Anterior cingulate cortex (tissue), 58 donors: ENCODE measurements around the gene RDH12.
"Not testable (repeated sequence)": the region's sequence is repeated elsewhere in the genome, so short reads cannot be mapped to it uniquely, and the experiment has no call there.

Experiments used
- DNase-seq, 58 donors: peaks; one replicate each; lab custom pipeline; 2025; lab: John Stamatoyannopoulos, UW

Gene RDH12

GRCh38 chr14:67703997-67704396 lies 2.3 kb downstream of the RDH12 start:
- DNase-seq: no peak

GRCh38 chr14:67704484-67705089 lies 2.9 kb downstream of the RDH12 start:
- DNase-seq: peak in 27 of 58 donors; percentile 2 to 85 (median 15)

DNA sequence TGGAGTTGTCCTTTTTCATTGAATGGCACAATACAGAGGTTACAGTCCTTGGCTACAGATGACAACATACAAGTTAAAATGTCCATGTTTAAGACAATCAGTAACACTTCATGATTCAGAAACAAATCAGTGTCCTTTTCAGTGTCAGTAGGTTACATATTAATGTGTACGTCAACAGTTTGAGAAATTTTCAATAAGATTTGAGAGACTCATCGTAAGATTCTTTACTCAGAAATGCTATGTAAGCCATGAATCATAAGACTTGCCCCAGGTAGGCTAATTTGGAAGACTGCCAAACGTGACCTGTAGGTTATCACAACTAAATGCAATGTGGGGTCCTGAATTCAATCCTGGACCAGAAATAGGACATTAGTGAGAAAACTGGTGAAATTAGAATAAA lies 3.5 kb downstream of the RDH12 start:
- no peak for DNase-seq

DNA sequence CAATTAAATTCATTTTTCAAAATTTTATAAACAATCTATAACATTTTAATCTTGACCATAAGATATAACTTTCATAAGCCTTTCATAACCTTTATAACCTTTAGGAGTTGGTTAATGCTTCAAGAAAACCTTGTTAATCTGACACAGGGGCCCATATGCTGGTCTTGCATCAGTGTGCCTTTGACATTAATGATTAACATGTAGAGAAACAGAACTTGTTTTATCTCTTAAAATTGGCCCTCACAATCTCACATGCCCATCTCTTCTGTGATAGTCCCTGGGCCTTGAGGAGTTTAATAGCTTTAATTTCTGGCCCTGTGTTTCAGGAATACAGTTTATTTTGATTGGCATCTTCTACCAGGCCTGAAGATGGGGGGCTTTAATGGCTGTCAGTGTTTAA lies 7.7 kb downstream of the RDH12 start:
- DNase-seq: not testable (repeated sequence)

GRCh38 chr14:67709796-67710195 lies 8.1 kb downstream of the RDH12 start:
- DNase-seq: not testable (repeated sequence)

DNA sequence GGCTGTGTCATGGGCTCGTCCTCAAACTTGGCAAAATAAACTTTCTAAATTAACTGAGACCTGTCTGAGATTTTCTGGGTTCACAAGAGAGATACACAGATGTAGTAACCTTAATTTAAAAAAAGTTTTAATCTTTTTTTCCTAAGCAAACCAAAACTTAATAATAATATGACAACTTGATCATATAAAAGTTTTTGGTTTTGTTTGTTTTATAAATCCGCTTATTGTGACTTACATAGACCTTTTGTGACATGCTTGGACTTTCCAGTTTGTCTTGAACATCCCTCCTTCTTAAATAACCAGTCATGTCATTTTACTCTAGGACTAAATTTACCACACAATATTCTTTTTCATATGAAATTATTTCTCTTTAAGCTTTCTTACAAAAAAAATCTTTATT lies 8.5 kb downstream of the RDH12 start:
- DNase-seq: no peak

DNA sequence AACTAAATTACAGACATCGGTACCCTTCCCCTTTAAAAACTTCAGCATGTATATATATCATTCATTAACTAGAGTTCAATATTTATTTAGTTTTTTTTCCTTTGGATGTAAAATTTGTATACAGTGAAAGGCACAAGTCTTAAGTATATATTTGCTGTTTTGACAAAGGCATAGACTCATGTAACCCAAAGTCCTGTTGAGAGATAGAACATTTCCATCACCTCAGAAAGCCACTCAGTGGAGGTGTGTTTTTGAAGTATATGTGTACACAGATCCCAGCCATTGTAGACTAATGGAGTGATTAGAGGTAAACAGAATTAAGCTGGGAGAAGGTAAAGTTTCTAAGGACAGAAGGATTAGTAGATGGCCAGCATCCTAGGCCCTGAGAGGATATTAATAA lies 15.4 kb downstream of the RDH12 start:
- DNase-seq: no peak

GRCh38 chr14:67718265-67718664 lies 16.6 kb downstream of the RDH12 start:
- no peak for DNase-seq

DNA sequence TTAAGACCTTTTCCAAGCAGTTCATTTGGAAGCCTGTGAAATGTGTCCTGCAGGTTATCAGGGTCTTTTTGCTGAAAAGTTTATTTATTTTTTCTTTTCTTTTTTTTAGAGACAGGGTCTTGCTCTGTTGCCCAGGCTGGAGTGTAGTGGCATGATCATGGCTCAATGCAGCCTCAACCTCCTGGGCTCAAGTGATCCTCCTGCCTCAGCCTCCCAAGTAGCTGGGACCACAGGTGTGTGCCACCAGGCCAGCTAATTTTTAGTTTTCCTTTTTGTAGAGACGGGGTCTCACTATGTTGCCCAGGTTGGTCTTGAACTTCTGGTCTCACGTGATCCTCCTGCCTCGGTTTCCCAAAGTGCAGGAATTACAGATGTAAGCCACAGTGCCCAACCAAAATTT lies 17.7 kb downstream of the RDH12 start:
- not testable (repeated sequence) for DNase-seq

GRCh38 chr14:67719866-67720265 lies 18.2 kb downstream of the RDH12 start:
- DNase-seq: no peak

- DNase-seq: no peak
Observed at GRCh38 chr14:67721875-67722274, 20.2 kb downstream of the RDH12 start.

DNA sequence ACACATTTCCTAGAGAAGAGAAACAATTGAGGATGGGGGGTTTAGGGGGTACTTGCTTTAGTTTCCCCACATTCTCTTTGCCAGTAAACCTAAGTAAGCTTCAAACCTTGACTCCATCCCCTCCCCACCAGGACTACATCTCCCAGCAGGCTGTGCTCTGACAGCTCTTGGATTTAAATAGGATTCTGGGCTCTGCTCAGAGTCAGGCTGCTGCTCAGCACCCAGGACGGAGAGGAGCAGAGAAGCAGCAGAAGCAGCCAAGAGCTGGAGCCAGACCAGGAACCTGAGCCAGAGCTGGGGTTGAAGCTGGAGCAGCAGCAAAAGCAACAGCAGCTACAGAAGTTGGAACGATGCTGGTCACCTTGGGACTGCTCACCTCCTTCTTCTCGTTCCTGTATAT lies 20.6 kb downstream of the RDH12 start:
- peak in 52 of 58 donors; percentile 2 to 82 (median 36) for DNase-seq

DNA sequence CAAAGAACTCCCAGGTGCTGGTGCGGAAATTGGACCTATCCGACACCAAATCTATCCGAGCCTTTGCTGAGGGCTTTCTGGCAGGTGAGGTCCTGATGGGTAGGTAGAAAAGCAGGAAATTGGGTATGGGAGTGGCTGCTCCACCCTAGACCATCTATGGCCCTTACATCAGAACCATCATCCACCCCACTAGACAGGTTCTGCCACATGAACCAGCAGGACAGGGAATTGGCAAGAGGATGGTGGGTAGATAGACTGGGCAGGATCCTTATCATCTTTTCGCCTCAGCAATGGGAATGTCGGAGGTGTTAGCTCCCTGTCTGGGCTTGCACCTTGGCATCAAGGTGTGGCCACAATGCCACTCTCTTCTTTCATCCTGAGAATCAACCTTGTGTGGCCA lies 23.5 kb downstream of the RDH12 start:
- DNase-seq: no peak

DNA sequence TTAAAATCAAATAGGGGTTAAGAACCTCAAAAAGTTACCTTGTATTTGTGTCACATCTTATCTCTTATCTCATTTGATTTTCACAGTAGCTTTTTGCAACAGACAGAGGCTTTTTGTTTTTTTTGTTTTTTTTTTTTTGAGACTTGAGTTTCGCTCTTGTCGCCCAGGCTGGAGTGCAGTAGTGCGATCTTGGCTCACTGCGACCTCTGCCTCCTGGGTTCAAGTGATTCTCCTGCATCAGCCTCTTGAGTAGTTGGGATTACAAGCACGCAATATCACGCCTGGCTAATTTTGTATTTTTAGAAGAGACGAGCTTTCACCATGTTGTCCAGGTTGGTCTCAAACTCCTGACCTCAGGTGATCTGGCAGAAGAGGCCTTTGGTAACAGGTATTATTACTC lies 25.7 kb downstream of the RDH12 start:
- no peak for DNase-seq

DNA sequence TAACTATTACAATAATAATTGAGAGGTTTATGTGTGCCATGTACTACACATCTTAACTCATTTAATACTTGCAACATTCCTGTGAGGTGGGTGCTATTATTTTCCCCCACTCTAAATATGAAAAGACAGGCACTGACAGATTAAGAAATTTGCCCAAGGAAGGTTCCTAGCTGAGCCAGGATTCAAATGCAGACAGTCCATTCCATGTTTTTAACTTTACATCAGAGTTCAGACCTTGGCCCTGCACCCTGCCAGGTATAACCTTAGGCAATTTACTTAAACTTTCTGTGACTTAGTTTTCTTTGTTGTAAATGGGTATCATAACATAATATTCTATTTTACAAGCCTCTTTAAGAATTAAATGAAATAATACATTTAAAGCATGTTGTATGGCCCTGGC lies 26.6 kb downstream of the RDH12 start:
- DNase-seq: no peak

DNA sequence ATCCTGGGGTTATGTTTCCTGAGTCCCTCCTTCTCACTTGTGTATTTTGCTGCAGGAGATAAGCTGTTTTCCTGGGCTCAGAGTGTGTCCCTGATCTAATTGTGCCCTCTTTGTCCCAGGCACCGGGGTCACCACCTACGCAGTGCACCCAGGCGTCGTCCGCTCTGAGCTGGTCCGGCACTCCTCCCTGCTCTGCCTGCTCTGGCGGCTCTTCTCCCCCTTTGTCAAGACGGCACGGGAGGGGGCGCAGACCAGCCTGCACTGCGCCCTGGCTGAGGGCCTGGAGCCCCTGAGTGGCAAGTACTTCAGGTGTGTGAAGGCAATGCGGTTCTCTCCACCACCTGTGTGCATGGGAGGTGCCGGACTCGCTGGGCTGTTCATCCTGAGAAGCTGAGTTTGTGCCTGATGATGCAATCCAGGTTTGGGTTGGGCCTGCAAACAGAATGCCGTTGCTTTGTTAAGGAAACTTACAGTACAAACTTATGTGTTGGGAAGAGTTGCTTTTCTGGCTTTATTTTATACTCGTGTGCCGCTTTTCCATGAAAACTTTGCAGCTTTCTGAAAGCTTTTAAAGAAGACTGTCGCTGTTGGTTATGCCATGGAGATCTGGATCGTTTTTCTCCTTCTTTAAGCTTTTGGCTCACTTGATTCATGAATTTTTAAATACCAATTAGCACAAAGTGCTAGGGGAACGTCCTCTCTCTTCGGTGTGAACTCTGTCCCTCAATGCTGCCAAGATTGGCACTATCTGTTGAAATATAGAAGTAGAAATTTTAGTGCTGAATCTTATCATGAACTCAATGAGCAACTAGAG lies 27.6 kb downstream of the RDH12 start:
- no peak for DNase-seq

- DNase-seq: no peak
Observed at GRCh38 chr14:67733616-67734015, 31.9 kb downstream of the RDH12 start.

- no peak for DNase-seq
Observed at GRCh38 chr14:67734675-67735074, 33.0 kb downstream of the RDH12 start.

DNA sequence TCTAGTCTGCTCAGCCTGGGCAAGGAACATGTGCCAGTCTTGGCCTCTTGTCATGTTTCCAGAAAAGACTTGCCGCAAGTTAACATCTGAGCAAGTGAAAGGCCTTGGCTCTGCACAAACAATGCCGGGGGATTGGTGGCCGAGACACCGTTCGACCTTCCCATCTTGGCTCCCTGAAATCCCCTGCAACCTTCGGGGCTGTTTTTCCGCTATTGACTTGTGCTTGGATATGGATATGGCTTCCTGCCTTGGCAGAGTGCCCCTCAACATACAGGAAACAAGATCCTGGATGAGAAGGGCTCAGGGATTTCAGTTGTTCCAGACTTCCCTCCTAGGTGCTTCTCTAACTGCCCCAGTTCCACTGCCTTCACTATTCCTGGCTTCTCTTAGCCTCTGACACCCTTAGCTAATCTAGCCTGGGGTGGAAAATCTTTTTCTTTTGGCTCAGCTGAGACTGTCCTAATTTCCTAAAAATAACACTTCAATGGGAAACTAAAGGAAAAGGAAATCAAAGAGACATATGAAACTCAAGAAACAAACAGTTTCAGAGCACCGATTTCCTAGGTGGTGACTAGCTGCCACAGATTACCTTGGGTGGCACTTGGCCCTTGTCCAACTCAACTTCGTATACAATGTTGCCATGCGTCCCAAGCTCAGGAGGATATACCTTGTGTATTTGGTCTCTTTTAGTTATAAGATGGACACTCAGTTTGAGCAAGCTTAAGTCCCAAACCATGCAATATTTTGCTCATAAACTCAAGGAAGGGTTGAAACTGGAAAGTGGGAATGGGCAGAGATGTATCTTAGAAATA lies 33.9 kb downstream of the RDH12 start:
- DNase-seq: no peak

GRCh38 chr14:67736771-67737170 lies 35.1 kb downstream of the RDH12 start:
- DNase-seq: no peak

- peak in 1 of 58 donors; percentile 4 for DNase-seq
Observed at GRCh38 chr14:67738740-67739504, 37.2 kb downstream of the RDH12 start.
